Renal cortex interstitium (tissue), 11 donors: ENCODE results near the gene PHYKPL. TPM values are rescaled to one million over a fixed set of nuclear protein-coding genes. Genes with fewer than 3 reads are reported as not detected.

ENCODE experiments used
- DNase-seq, 11 donors: peaks; one replicate each; pipeline ENCODE4 v3.0.0-alpha.2; 2013; ENCODE audit warnings: low read depth in 9 of 11, low spot score in 4 of 11; ENCODE audit errors: extremely low read depth in 1 of 11
- polyA plus RNA-seq, 3 donors: library from polyadenylated mRNA; unstranded; fragments of 120-200 nt; gene quantifications; one replicate each; pipeline ENCODE4 v1.2.1, GENCODE V29; 2013; ENCODE audit not compliant: insufficient read length in 3 of 3

Gene PHYKPL
- polyA plus RNA-seq, 3 donors = 76.9 to 153 (median 77.8) TPM

DNA sequence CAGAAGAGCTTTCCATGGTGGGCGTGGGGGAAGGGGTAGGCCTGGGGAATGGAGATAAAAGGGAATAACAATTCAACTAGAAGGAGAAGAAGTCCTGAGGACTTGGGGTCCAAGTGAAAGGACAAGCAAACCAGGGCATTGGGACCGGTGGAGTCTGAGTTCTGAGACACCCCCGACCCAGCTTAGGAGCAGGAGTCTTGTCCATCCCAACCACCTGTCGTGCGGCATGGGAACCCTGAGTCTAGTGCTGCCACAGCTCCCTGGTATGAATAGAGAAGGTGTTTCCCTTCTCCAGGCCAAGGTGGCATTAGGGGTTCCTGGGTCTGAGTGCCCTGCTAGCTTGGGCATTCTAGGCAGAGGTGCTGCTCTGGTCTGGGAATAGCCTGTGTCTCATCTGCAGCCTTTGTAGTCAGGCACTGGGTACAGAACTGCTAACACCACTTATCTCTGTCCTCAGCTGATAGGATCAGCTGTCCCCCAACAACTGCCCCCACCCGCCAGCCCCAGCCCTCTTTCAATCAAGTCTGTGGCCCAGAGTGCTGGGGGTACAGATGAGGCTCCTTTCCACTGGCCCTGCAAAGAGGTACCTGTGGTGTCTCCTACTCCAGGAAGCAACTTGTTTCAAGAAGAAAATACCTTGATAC, 18.3 kb downstream of the PHYKPL start:
- DNase-seq = no peak

DNA sequence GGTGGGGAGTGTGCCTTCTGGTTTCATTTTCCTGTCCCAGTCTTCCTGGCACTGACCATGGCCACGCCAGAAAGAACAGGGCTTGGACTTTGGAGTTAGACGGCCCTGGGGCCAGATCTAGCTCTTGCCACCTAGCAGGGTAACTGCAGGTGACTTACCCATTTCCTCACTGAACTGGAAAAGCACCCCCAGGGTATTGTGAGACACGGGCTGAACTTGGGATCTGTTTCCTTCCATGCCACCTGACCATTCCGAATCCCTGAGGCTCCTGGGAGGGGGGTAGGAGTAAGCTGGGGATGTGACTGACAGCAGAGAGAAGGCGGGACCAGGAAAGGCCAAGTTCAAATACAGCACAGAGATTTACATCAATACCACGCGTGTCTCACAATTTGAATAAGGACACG, 18.9 kb downstream of the PHYKPL start:
- DNase-seq = peak in 1 of 11 donors; percentile 32

- DNase-seq = no peak
Observed at GRCh38 chr5:178213003-178213461, 19.6 kb downstream of the PHYKPL start.

- no peak for DNase-seq
Observed at GRCh38 chr5:178212241-178213002, 20.2 kb downstream of the PHYKPL start.

DNA sequence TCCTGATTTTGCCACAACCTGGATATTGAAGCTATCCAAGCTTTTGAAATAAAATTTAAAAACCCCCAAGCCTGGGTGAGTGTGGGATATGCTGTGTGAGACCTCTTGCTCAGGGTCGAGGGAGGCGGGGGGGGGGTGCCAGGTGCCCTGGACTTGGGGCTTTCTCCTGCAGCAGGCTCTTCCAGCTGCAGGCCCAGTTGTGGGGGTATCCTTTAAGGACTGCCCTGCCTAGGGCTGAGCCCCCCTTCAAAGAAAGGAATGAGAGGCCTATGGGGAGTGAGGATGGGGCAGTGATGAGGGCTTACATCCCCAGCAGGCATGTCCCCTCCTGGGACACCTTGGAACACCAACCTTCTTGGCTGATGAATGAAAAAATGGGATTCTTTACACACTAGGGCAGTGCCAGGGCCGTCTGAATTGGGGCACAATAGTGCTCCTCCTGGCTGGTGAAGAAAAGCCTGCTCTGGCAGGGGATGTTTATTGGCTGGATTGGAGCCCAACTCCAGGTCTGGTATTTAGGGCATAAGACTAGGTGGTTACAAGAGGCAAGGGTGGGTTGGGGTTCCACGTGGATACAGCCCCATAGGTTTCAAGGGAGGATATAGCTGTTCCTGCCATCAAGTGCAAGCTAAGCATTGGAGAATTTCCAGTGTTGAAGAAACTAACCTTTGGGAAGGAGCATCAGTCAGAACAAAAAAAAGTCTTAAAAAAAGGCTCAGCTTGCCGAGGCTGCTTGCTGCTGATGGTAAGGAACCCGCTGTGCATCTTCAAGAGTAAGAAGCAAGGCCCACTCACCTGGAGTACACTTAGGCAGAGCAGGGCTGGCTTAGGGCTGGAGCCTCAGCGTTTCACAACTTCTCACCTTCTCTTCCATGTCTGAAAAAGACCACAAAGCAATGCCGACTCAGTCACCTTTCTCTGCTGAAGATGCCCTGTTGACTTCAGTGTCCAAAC, 21.2 kb downstream of the PHYKPL start:
- DNase-seq = no peak

GRCh38 chr5:178210686-178211085, 21.9 kb downstream of the PHYKPL start:
- no peak for DNase-seq

DNA sequence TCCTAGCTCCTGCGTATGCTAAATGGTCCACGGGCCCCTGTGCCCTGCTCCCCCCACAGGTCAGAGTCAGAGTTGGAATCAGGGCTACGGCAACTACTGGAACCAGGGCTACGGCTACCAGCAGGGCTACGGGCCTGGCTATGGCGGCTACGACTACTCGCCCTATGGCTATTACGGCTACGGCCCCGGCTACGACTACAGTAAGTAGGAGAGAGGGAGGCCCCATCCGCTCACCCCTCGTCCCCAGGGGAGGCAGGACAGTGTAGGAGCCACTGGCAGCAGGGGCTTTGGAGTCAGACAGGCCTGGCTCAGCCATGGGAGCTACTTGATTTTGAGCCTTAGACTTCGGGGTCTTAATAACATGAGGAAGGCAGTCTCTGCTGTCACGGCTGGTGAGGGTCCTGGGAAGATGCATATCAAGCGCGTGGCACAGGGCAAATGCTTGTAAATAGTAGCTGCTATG, 22.5 kb downstream of the PHYKPL start:
- no peak for DNase-seq

DNA sequence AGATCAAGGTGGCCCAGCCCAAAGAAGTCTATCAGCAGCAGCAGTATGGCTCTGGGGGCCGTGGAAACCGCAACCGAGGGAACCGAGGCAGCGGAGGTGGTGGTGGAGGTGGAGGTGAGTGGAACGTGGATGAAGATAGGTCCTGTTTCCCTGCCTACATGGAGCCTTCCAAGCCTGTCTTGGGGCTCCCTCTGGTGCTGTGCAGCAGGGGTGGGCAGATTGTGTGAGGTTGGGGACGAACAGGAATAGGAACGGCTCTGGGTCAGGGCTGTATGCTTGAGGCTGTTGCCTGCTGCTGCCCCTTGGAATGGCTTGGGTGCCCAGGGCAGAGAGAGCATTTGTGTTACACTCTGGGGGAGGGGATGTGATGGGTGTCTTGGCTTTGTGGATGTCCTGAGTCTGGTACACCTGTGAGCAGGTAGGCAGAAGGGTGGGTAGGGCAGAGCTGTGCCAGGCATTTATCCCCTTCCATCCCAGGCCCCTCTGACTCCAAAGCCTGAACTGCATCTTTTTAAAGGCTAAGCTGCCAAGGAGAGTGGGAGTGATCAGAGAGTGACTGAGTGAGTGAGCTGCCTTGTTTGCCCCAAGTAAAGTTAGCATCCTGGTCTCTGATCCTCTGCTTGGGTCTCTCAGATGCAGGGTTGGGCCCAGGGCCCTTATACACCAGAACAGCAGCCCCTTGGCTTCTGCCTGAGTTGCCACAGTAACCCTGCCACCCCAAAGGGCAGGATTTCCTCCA, 23.1 kb downstream of the PHYKPL start:
- DNase-seq = no peak

DNA sequence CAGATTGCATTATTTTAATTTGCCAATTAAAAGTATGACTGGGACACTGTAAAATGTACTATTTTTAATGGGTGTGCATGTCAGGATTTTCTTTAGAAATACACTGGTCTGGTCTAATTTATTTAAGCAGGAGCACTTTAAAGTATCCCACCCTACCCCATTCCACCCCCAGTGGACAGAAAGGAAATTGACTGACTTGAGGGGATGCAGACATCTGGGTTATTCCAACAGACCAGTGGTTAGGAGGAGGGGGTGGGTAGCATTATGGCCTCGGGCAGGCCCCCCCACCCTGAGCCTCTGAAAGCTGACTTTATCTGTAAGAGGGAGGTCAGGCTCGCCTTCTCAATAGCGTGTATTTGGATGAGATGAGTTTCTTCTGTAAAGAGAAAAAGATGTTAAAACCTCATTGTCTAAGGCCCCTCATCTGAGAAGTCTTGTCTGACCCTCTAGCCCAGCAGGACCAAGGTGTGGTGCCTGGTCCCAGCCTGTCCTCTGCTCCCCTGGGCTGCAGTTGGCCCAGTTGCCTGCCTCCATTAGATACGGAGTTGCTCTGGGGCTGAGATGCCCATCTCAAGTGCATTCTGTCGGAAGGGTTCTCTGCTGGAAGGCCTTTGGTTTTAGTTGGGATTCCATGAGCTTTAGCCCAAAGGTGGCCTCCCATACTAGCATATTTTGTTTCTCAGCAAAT, 23.9 kb downstream of the PHYKPL start:
- no peak for DNase-seq

GRCh38 chr5:178207917-178208280, 24.7 kb downstream of the PHYKPL start:
- DNase-seq = no peak

- no peak for DNase-seq
Observed at GRCh38 chr5:178207183-178207916, 25.3 kb downstream of the PHYKPL start.

DNA sequence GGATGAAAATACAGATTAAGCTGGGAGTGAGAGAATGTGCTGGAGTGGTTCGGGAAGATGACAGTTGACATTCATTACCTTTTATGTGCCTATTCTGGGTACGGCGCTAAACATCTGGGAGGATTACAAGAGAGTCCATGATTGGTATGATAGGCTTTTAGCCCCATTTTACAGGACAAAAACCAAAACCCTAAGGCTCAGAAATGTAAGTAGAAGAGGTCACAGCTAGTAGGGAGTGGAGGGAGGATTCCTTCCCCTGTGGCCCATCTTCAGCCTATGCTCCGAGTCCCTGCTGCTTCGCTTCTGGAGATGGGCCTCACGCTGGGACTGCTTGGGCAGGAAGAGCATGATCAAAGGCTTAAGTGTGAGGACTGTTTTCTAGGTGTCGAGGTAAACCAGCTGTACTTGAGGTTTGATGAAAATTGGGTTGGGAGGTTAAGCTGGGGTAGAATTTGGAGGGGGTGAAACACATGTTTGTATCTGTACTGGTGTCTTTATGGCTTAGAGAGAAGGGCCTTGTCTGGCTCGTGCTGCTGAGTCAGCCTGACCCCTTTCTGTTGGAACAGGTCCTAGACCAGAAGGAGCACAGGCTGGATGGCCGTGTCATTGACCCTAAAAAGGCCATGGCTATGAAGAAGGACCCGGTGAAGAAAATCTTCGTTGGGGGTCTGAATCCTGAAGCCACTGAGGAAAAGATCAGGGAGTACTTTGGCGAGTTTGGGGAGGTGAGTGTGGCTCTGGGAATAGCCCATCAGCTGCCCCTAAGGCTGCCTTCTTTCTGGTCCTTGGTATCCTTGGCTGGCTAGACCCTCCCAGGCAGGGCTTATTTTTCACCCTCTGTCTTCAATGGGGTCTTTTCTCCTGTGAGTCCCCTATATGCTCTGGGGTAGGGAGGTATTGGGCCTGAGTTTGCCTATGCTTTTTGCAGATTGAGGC, 26.2 kb downstream of the PHYKPL start:
- no peak for DNase-seq

GRCh38 chr5:178205749-178206047, 26.9 kb downstream of the PHYKPL start:
- no peak for DNase-seq

- peak in 9 of 11 donors; percentile 50 to 68 (median 59) for DNase-seq
Observed at GRCh38 chr5:178204935-178205748, 27.5 kb downstream of the PHYKPL start.

DNA sequence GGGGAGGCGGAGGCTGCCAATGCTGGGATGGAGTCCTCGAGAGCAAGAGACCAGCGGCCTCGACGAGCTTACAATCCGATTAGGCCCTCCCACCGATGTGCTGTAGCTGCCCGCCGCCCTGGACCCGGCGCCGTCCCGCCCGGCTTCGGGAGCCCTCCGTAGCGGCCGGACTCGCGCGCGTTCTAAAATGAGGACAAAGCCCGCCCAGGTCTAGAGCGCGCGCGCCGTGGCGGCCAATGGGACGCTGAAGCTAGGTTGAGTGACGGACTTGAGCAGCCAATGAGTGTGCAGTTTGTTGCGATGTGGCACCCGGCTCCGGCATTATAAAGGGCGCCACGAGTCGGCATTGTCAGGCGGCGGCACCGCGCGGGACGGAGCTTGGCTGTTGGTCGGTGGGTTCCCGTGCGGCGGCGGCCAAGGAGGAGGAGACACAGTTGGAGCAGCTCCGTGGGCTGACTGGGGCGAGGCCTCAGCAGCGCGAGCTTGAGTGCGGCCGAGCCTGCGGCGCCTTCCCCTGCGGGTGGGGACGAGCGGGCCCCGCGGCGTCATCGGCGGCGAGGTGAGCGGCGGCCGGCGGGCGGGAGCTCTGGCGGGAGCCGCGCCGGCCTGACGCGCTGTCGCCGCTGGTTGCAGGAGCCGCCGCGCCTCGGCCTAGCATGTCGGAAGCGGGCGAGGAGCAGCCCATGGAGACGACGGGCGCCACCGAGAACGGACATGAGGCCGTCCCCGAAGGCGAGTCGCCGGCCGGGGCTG, 28.2 kb downstream of the PHYKPL start, which contains the start of gene HNRNPAB:
Gene HNRNPAB (plus strand): TSS at position 352 of the 753 bp plus-strand sequence. CDS start 305 bp downstream, at position 657.
- peak; percentile 91 to 97 (median 95) for DNase-seq
